Mammary epithelial cell (primary cell): ENCODE data around the gene SLCO2A1.

Experiments used
- CTCF ChIP-seq, 2 donors: IDR thresholded peaks in 1 of 2; conservative IDR thresholded peaks in 1 of 2; 2 replicates each; pipeline ENCODE4 v1.5.1; 2011 to 2012; ENCODE audit warnings: inconsistent platforms in 2 of 2, low read length in 2 of 2, mild to moderate bottlenecking in 2 of 2, control low read depth in 1 of 2, low read depth in 1 of 2; ENCODE audit not compliant: insufficient read depth in 1 of 2; ENCODE audit errors: extremely low read depth in 1 of 2
- EZH2 ChIP-seq: IDR thresholded peaks from 2 replicates; pipeline ENCODE4 v1.6.1; 2012; ENCODE audit warnings: low read length, inconsistent platforms, borderline replicate concordance

GRCh38 chr3:133944181-133944580, 85.5 kb downstream of the SLCO2A1 start:
- TF ChIP-seq CTCF (conservative IDR thresholded peaks at IDR 0.05 in 1 of 2, IDR thresholded peaks at IDR 0.05 in 1 of 2; ENCODE audit: extremely low read depth in 1 of 2, insufficient read depth in 1 of 2, low read depth in 1 of 2, low read length in 2 of 2) (no peak), EZH2 (no peak)
